DND-41 (cell line): Measurements from ENCODE around the gene IPO7.

Source experiments
- ATAC-seq: fragments of 200-7000 bp; cut with Tn5 transposase; 3 replicates; pipeline ENCODE4 v1.9.1; 2021; ENCODE audit warnings: low read depth; ENCODE audit not compliant: insufficient read depth
- DNase-seq: peaks from one replicate; pipeline ENCODE4 v3.0.0-alpha.2; 2020
- H2AFZ ChIP-seq: 2 replicates; pipeline ENCODE4 v1.6.0; 2012; ENCODE audit warnings: low read depth, low read length
- H3K27ac ChIP-seq: 2 replicates; pipeline ENCODE4 v1.5.1; 2012; ENCODE audit warnings: low read length, inconsistent platforms
- H3K27me3 ChIP-seq: fragments of 200-600 bp; sonication (generic); 2 replicates; pipeline ENCODE4 v1.6.0; 2012; ENCODE audit warnings: low read length, mild to moderate bottlenecking, inconsistent platforms; ENCODE audit not compliant: insufficient read depth, poor library complexity
- H3K36me3 ChIP-seq: 2 replicates; pipeline ENCODE4 v1.5.1; 2012; ENCODE audit warnings: low read length, inconsistent platforms; ENCODE audit not compliant: insufficient read depth
- H3K4me1 ChIP-seq: 2 replicates; pipeline ENCODE4 v1.5.1; 2012; ENCODE audit warnings: mild to moderate bottlenecking, low read length; ENCODE audit not compliant: insufficient read depth
- H3K4me2 ChIP-seq: 2 replicates; pipeline ENCODE4 v1.6.0; 2012; ENCODE audit warnings: mild to moderate bottlenecking, moderate library complexity, low read length, inconsistent platforms; ENCODE audit not compliant: insufficient read depth
- H3K4me3 ChIP-seq, 2 experiments: fragments of 200-600 bp in 1 of 2; shearing (Covaris generic) in 1 of 2; 2 replicates each; pipeline ENCODE4 v1.5.1; 2012 to 2016; ENCODE audit warnings: inconsistent platforms in 2 of 2, low read length in 2 of 2, mild to moderate bottlenecking in 2 of 2, low read depth in 1 of 2, moderate library complexity in 1 of 2
- H3K79me2 ChIP-seq: 2 replicates; pipeline ENCODE4 v1.6.0; 2012; ENCODE audit warnings: low read length, inconsistent platforms; ENCODE audit not compliant: insufficient read depth
- H3K9ac ChIP-seq: 2 replicates; pipeline ENCODE4 v1.6.0; 2012; ENCODE audit warnings: low read depth, mild to moderate bottlenecking, inconsistent platforms, low read length, moderate library complexity
- H3K9me3 ChIP-seq: 2 replicates; pipeline ENCODE4 v1.5.1; 2012; ENCODE audit warnings: low read length, moderate library complexity, mild to moderate bottlenecking, inconsistent platforms; ENCODE audit not compliant: insufficient read depth, severe bottlenecking
- H4K20me1 ChIP-seq: 2 replicates; pipeline ENCODE4 v1.6.0; 2012; ENCODE audit warnings: low read length; ENCODE audit not compliant: insufficient read depth
- CTCF ChIP-seq: IDR thresholded peaks from 2 replicates; pipeline ENCODE4 v1.5.1; 2012; ENCODE audit warnings: borderline replicate concordance, low read length, moderate library complexity, mild to moderate bottlenecking; ENCODE audit not compliant: poor library complexity, severe bottlenecking; ENCODE audit errors: extremely low read depth
- EZH2 ChIP-seq: IDR thresholded peaks from 3 replicates; pipeline ENCODE4 v1.6.1; 2012; ENCODE audit warnings: borderline replicate concordance, low read depth, mild to moderate bottlenecking, moderate library complexity, low read length, inconsistent platforms; ENCODE audit not compliant: severe bottlenecking

IPO7 gene

GRCh38 chr11:9396310-9396709, 11.9 kb downstream of the IPO7 start:
- no peak overlapping the region for H2AFZ ChIP-seq
- no peak overlapping the region for H3K4me2 ChIP-seq
- H3K36me3 ChIP-seq, result peaks cover 36% of the 10 kb centered on the region; the same call in 1 of the 2 replicates
- H4K20me1 ChIP-seq, result peaks cover 87% of the 10 kb centered on the region
- peaks cover 18% of the 10 kb centered on the region for H3K4me1 ChIP-seq
- TF ChIP-seq CTCF, result no peak
- TF ChIP-seq EZH2, result no peak
- H3K79me2 ChIP-seq, result peaks cover 99% of the 10 kb centered on the region
- H3K9me3 ChIP-seq, result no peaks in the 10 kb centered on the region
- no peak overlapping the region for H3K9ac ChIP-seq
- ATAC-seq, result no peak
- H3K27ac ChIP-seq, result no peak overlapping the region
- no peak overlapping the region for H3K4me3 ChIP-seq
- DNase-seq, result no peak
- no peaks in the 10 kb centered on the region for H3K27me3 ChIP-seq

GRCh38 chr11:9396752-9397151, 12.3 kb downstream of the IPO7 start:
- H3K9me3 ChIP-seq, result no peaks in the 10 kb centered on the region
- H3K9ac ChIP-seq, result no peak overlapping the region
- H3K79me2 ChIP-seq, result peaks cover 99% of the 10 kb centered on the region
- TF ChIP-seq EZH2 (no peak), CTCF (no peak)
- no peaks in the 10 kb centered on the region for H3K27me3 ChIP-seq
- no peak overlapping the region for H3K27ac ChIP-seq
- ATAC-seq (no peak), DNase-seq (no peak)
- H4K20me1 ChIP-seq, result peaks cover 86% of the 10 kb centered on the region
- H3K4me1 ChIP-seq, result peaks cover 18% of the 10 kb centered on the region
- H3K4me2 ChIP-seq, result no peak overlapping the region
- no peak overlapping the region for H2AFZ ChIP-seq
- H3K36me3 ChIP-seq, result peaks cover 36% of the 10 kb centered on the region; the same call in 1 of the 2 replicates
- H3K4me3 ChIP-seq, result no peak overlapping the region

GRCh38 chr11:9397746-9398680, 13.6 kb downstream of the IPO7 start:
- peaks cover 98% of the 10 kb centered on the region for H3K79me2 ChIP-seq
- H3K27me3 ChIP-seq, result no peaks in the 10 kb centered on the region
- ATAC-seq, result no peak
- H3K4me2 ChIP-seq, result no peak overlapping the region
- peaks cover 5% of the 10 kb centered on the region for H3K4me1 ChIP-seq
- H3K9me3 ChIP-seq, result no peaks in the 10 kb centered on the region
- peaks cover 82% of the 10 kb centered on the region for H4K20me1 ChIP-seq
- no peak overlapping the region for H3K9ac ChIP-seq
- TF ChIP-seq CTCF (no peak), EZH2 (no peak)
- no peak for DNase-seq
- H3K4me3 ChIP-seq, result no peak overlapping the region
- no peak overlapping the region for H3K27ac ChIP-seq
- peaks cover 27% of the 10 kb centered on the region; the same call in 1 of the 2 replicates for H3K36me3 ChIP-seq
- no peak overlapping the region for H2AFZ ChIP-seq
